ENCODE measurements around the gene B3GALT6. TPM values are rescaled to one million over a fixed set of nuclear protein-coding genes. Genes with fewer than 3 reads are reported as not detected.

Gene B3GALT6
- total RNA-seq, 1 experiment from 2014 or later: 25.9 TPM

DNA sequence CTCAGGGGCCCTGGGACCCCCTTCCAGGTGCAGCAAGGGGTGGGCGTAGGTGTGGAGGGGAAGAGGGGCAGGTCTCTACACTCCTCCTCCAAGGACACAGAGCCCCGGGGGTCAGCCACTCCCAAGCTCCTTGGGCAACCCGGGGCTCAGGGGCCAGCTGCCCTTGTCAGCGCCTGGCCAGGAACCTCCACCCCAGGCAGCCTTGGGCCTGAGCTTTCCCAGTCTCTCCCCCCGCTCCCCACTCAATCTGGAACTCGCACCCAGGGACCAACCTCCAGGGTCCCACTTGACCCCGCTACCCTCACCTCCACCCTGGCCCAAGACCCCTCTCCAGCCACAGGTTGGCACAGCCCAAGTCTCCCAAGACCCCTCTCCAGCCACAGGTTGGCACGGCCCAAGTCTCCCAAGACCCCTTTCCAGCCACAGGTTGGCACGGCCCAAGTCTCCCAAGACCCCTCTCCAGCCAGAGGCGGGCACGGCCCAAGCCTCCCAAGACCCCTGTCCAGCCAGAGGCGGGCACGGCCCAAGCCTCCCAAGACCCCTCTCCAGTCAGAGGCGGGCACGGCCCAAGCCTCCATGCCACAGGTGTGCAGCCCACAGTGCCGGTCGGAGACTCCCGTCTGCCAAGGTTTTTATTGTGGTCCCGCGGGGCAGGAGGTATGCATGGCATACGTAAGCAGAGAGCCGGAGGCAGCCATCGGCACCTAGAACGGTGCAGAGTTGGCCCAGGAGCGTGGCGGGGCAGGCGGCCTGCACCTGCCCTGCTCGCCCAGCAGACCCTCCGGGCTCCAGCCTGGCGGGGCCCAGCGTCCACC, 21.1 kb upstream of the B3GALT6 start:
- peaks cover 9% of the 10 kb centered on the region for H3K36me3 Mint-ChIP-seq (ENCODE audit: insufficient read depth, unreplicated experiment)
- no TSS peak for BruUV-seq (replicated peaks)
- peaks cover 8% of the 10 kb centered on the region for H3K4me1 Mint-ChIP-seq (ENCODE audit: low read depth, unreplicated experiment)
- intact Hi-C loops (cut with micrococcal nuclease; ENCODE audit: unreplicated experiment): no loop called here
- H3K27ac Mint-ChIP-seq (ENCODE audit: unreplicated experiment): no peak overlapping the region
- CTCF ChIA-PET: no interaction called here
- peaks cover 13% of the 10 kb centered on the region for H3K27me3 Mint-ChIP-seq (ENCODE audit: unreplicated experiment)
- TF ChIP-seq, protein P1, sequence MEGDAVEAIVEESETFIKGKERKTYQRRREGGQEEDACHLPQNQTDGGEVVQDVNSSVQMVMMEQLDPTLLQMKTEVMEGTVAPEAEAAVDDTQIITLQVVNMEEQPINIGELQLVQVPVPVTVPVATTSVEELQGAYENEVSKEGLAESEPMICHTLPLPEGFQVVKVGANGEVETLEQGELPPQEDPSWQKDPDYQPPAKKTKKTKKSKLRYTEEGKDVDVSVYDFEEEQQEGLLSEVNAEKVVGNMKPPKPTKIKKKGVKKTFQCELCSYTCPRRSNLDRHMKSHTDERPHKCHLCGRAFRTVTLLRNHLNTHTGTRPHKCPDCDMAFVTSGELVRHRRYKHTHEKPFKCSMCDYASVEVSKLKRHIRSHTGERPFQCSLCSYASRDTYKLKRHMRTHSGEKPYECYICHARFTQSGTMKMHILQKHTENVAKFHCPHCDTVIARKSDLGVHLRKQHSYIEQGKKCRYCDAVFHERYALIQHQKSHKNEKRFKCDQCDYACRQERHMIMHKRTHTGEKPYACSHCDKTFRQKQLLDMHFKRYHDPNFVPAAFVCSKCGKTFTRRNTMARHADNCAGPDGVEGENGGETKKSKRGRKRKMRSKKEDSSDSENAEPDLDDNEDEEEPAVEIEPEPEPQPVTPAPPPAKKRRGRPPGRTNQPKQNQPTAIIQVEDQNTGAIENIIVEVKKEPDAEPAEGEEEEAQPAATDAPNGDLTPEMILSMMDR (IDR thresholded peaks at IDR 0.05; ENCODE audit: unreplicated experiment): no peak
- DNase-seq: no peak
- no peaks in the 10 kb centered on the region for H3K9me3 Mint-ChIP-seq (ENCODE audit: low read depth, unreplicated experiment)
- H3K4me3 Mint-ChIP-seq (ENCODE audit: low read depth, unreplicated experiment): no peak overlapping the region

DNA sequence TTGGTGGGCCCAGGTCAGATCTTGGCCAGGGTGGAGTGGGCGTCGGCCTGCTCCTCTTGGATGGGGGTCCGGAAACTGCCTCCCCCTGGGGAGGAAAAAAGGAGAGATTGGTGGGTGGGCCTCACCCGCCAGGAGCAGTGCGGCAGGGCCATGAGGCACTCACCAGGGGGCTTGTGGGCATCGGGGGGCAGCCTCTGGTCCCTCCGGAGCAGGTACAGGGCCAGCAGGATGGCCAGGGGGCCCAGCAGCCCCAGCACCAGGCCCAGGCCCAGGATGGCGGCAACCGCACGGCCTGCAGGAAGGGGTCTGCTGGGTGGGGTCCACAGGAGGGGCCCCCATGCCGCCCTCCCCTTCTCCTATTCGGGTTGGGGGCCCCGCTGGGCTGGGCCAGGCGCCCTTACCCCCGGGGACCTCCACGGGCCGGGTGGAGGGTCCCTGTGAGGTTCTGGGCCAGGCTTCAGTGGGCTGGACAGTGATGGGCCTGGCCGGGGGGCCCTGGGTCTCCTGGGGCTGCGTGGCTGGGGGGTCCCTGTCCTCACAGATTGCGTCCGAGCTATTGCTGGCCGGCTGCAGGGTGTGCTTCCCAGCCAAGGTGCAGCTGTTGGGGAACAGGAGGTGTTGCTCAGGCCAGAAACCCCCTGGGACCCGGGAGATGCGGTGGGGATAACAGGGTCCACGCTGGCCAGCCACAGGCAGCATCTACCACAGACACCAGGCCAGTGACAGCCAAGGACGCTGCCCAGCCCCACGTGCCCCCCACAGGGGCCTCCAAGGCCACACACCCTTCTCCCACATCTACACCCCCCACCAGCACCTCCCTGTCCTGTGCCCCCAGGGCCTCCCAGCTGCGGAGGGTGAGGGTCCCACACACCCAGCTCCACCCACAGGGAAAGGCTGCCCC, 20.2 kb upstream of the B3GALT6 start:
- intact Hi-C loops (cut with micrococcal nuclease; ENCODE audit: unreplicated experiment): no loop called here
- Mint-ChIP-seq H3K4me1 (ENCODE audit: low read depth, unreplicated experiment) (peaks cover 8% of the 10 kb centered on the region), H3K36me3 (ENCODE audit: insufficient read depth, unreplicated experiment) (peaks cover 18% of the 10 kb centered on the region), H3K27me3 (ENCODE audit: unreplicated experiment) (peaks cover 13% of the 10 kb centered on the region), H3K27ac (ENCODE audit: unreplicated experiment) (no peak overlapping the region), H3K4me3 (ENCODE audit: low read depth, unreplicated experiment) (no peak overlapping the region), H3K9me3 (ENCODE audit: low read depth, unreplicated experiment) (no peaks in the 10 kb centered on the region)
- TF ChIP-seq, protein P1 (IDR thresholded peaks at IDR 0.05; ENCODE audit: unreplicated experiment): no peak
- CTCF ChIA-PET: no interaction called here
- no peak for DNase-seq
- BruUV-seq (replicated peaks): no TSS peak

DNA sequence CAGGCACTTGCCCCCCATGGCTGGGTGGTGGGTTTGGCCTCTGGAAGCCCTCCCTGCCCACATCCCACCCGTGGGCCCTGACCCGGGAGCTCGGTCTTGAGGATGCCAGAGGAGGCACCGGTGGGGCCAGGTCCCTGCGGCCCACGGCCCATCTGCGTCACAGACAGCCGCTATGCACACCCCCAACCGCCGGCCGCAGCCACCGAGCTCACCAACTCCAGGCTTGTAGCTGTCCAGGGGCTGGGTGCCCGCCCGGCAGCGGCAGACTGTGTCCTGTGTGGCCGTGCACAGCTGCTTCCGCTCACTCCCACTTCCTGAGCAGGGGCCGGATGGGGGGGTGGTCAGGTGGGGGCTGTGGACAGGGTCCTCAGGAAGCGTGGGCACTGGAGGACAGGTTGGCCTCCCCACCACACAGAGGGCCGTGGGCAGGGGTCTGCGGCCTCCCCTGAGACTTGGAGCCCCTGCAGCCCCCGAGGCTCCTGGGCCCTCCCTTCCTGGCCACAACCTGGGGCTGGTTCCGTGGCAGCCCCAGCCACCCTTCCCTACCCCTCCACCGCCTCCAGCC, 19.2 kb upstream of the B3GALT6 start:
- TF ChIP-seq, protein P1 (IDR thresholded peaks at IDR 0.05; ENCODE audit: unreplicated experiment): no peak
- DNase-seq: no peak
- no peak overlapping the region for H3K4me3 Mint-ChIP-seq (ENCODE audit: low read depth, unreplicated experiment)
- CTCF ChIA-PET: no interaction called here
- peaks cover 11% of the 10 kb centered on the region for H3K27me3 Mint-ChIP-seq (ENCODE audit: unreplicated experiment)
- H3K9me3 Mint-ChIP-seq (ENCODE audit: low read depth, unreplicated experiment): no peaks in the 10 kb centered on the region
- BruUV-seq (replicated peaks): no TSS peak
- intact Hi-C loops (cut with micrococcal nuclease; ENCODE audit: unreplicated experiment): no loop called here
- H3K4me1 Mint-ChIP-seq (ENCODE audit: low read depth, unreplicated experiment): peaks cover 8% of the 10 kb centered on the region
- H3K36me3 Mint-ChIP-seq (ENCODE audit: insufficient read depth, unreplicated experiment): peaks cover 22% of the 10 kb centered on the region
- no peak overlapping the region for H3K27ac Mint-ChIP-seq (ENCODE audit: unreplicated experiment)

DNA sequence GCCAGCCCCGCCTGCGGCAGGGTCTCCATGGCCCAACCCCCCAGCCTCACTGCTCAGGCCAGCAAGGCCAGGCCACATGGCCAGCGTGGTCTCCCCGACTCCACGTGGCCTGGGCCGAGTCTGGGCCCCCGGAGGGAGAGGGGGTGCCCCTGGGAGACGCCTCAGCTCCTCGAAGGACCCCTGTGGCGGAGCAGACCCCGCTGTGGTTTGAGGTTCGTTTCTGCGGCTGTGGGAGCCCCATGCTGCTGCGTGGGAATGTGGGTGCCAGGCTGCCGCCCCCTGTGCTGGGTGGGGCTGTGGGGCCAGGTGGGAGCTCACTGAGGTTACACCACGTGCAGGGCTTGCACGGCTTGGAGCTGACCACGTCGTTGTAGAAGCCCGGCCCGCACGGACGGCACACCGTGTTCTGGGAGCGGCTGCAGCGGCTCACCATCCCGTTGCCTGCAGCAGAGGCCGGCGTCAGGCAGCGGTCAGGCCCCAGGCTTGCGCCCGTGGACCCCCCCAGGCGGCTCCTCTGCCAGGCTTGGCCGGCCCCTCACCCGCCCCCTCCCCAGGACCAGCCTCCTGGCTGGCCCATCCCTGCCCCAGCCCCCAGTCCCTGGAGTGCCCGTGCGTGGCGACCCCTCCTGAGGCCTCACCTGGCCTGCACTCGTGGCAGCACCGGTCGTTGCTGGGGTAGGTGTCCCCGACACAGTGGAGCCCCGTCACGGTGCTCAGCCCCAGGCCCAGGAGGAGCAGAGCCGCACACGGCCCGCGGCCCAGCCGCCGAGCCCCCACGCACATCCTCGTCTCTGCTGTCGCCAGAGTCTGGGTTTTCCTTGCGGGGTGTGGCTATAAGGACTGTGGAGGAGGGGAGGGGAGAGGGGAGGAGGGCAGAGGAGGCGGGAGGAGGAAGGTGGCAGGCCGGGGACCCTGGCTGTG, 18.4 kb upstream of the B3GALT6 start, which contains the start of gene TNFRSF4:
TNFRSF4 (minus strand) TSS at position 809 of the 921 bp plus-strand sequence; CDS start at position 783, 26 bp downstream.
- BruUV-seq (replicated peaks): no TSS peak
- Mint-ChIP-seq H3K4me1 (ENCODE audit: low read depth, unreplicated experiment) (peaks cover 1% of the 10 kb centered on the region), H3K27ac (ENCODE audit: unreplicated experiment) (no peak within 1 kb of the TSS), H3K36me3 (ENCODE audit: insufficient read depth, unreplicated experiment) (peaks cover 22% of the 10 kb centered on the region), H3K4me3 (ENCODE audit: low read depth, unreplicated experiment) (no peak within 1 kb of the TSS), H3K9me3 (ENCODE audit: low read depth, unreplicated experiment) (no peaks in the 10 kb centered on the region), H3K27me3 (ENCODE audit: unreplicated experiment) (peaks cover 3% of the 10 kb centered on the region)
- intact Hi-C loops (cut with micrococcal nuclease; ENCODE audit: unreplicated experiment): no loop called here
- no peak for DNase-seq
- CTCF ChIA-PET: no interaction called here
- TF ChIP-seq, protein P1 (IDR thresholded peaks at IDR 0.05; ENCODE audit: unreplicated experiment): no peak
